ENCODE data around the gene LUZP2. TPM values are rescaled to one million over a fixed set of nuclear protein-coding genes. Genes with fewer than 3 reads are reported as not detected.
"Not testable (repeated sequence)": the region's sequence is repeated elsewhere in the genome, so short reads cannot be mapped to it uniquely, and the experiment has no call there.

Gene LUZP2
- polyA plus RNA-seq, 3 donors = 0.04 to 0.34 TPM; not detected in 1

GRCh38 chr11:24932110-24933000, 435.5 kb downstream of the LUZP2 start:
- no peak overlapping the region for H3K27ac ChIP-seq (ENCODE audit: low read depth, low read length)
- WGBS, 3 donors = 67 to 69% (median 68%) methylated on average over 9 of the region's 9 CpGs

DNA sequence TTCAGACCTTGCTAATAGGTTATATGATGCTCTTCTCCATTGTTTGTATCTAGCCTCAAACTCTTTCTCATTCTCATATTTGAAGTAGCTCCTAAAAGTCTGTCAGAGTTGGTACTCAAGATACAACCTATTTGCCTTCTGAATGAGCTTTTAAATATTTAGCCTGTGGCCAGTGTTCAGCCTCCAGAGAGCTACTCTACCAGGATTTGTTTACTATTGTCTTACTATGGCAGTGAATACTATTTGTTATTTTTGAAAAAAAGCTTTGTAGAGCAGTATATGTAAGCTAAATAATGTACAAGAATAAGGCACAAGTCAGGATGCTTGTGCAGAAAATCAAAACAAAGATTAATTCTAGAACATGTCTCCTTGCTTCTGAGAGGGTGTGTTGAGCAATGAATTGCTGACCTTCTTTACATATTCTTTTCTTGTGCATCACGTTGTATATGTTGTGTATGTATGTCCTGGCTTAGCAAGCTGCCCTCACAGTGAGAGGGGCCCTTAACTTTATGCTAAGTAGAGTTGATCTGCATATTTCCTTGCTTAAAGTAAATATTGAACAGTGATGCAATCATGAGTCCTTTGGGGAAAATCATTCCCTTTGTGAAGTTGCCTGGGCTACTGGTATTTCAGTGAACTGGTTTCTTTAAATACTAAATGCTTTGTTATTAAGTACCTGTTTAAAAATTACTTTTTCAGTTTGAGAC, 438.0 kb downstream of the LUZP2 start:
- WGBS, 3 donors = 67 to 73% (median 72%) methylated on average over 1 of the region's 1 CpG
- no peak overlapping the region for H3K27ac ChIP-seq (ENCODE audit: low read depth, low read length)

DNA sequence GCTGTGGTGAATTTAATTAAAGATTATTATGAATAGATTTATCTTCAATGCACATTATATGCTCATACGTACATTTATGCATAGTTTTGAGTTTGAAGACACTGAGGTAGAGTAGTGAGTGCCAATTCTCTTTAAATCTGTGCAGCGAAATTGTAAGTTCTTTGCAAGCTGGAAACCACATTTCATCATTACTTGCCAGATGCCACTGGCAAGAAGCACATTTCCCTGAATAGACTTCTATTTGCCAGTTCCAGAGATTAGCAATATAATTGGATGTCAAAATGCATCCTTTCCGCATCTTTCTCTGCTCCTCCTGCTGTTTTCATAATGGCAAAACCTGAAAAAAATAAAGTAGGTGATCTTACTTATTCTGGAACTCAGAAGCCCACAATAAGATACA, 448.0 kb downstream of the LUZP2 start:
- no peak overlapping the region for H3K27ac ChIP-seq (ENCODE audit: low read depth, low read length)
- 63 to 78% (median 76%) methylated on average over 3 of the region's 3 CpGs for WGBS, 3 donors

DNA sequence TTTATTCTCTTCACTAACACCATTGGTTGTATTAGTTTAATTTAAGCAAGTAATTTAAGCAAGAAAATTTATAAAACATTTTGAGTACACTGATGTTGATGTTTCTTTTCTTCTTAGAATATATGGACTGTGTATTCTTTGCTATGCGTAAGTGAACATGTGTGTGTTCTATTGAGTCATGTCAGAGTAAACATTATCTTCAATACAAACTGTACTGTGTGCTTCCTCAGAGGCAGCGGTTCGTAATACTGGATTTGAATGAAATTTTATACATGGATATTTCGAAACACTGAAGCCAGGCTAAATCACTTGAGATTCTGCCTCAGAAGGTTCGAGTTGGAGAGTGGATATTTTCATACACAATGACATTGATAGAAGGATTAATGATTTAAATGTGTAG, 452.6 kb downstream of the LUZP2 start:
- 74 to 80% (median 76%) methylated on average over 5 of the region's 5 CpGs for WGBS, 3 donors

DNA sequence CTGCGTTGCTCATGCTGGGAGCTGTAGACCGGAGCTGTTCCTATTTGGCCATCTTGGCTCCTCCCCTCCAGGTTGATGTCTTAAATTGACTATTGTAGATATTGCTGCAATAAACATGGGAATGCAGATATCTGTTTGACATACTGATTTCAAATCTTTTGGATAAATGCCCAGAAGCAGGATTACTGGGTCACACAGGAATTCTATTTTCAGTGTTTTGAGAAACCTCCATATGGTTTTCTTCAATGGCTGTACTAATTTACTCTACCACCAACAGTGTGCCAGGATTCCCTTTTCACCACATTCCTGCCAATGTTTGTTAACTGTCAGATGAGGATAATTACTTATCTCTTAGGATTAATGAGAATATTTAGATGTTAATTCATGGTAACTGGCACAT, 467.0 kb downstream of the LUZP2 start:
- 50 to 93% (median 92%) methylated on average over 1 to 2 of the region's 2 CpGs for WGBS, 3 donors
- H3K27ac ChIP-seq (ENCODE audit: low read depth, low read length) = no peak overlapping the region

More for the DNA sequence above, 452.6 kb downstream of the LUZP2 start:
- H3K27ac ChIP-seq (ENCODE audit: low read depth, low read length) = no peak overlapping the region

DNA sequence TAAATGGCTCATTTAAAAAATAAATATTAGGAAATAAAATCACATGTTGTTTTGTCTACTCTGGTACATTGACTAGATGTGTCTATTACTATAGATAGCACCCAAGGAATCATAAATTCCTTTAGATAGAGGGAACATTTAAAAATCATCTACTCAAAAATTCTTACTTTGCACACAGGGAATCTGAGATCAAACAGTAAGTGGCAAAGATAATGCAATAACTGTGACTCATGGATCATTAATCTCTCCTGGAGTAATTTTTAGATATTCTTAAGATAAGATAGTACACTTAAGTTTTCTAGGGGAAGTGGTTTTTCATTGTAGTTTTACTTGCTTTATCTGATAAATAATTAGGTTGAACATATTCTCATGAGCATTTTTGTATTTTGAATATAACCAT, 468.9 kb downstream of the LUZP2 start:
- H3K27ac ChIP-seq (ENCODE audit: low read depth, low read length) = no peak overlapping the region

GRCh38 chr11:24993903-24994302, 497.1 kb downstream of the LUZP2 start:
- H3K27ac ChIP-seq (ENCODE audit: low read depth, low read length) = not testable (repeated sequence)
- 72 to 90% (median 84%) methylated on average over 7 of the region's 7 CpGs for WGBS, 3 donors

DNA sequence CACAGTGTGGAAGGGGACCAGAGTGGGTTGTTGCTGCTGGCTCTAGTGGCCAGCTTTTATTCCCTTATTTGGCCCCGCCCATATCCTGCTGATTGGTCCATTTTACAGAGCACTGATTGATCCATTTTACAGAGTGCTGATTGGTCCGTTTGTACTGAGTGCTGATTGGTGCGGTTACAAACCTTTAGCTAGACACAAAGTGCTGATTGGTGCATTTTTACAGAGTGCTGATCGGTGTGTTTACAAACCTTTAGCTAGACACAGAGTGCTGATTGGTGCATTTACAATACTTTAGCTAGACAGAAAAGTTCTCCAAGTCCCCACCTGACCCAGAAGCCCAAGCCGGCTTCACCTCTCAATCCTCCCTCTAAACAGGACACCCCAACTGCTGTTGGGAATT, 503.1 kb downstream of the LUZP2 start:
- WGBS, 3 donors = 73 to 79% (median 74%) methylated on average over 5 of the region's 5 CpGs

GRCh38 chr11:25037431-25037830, 540.6 kb downstream of the LUZP2 start:
- no peak overlapping the region for H3K27ac ChIP-seq (ENCODE audit: low read depth, low read length)
- WGBS, 3 donors = 9 to 50% (median 21%) methylated on average over 1 of the region's 1 CpG

More for the DNA sequence above, 503.1 kb downstream of the LUZP2 start:
- H3K27ac ChIP-seq (ENCODE audit: low read depth, low read length) = not testable (repeated sequence)

DNA sequence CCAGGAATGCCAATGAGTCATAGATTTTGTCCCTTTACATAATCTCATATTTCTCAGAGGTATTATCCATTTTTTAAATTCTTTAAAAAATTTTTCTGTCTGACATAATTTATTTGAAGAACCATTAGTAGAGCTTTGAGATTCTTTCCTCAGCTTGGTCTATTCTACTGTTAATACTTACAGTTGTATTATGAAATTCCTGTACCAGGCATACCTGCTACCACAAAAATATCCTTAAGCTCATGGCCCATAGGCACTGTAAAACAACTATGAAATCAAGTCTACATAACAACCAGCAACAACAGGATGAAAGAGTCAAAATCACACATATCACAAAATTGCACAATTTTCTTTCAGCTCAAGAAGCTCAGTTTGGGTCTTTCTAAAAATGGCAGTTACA, 541.3 kb downstream of the LUZP2 start:
- no peak overlapping the region for H3K27ac ChIP-seq (ENCODE audit: low read depth, low read length)

GRCh38 chr11:25039165-25039564, 542.3 kb downstream of the LUZP2 start:
- WGBS, 3 donors = 97 to 98% (median 97%) methylated on average over 2 of the region's 2 CpGs
- H3K27ac ChIP-seq (ENCODE audit: low read depth, low read length) = no peak overlapping the region

GRCh38 chr11:25048632-25049031, 551.8 kb downstream of the LUZP2 start:
- WGBS, 3 donors = 81 to 85% (median 82%) methylated on average over 1 of the region's 1 CpG
- H3K27ac ChIP-seq (ENCODE audit: low read depth, low read length) = no peak overlapping the region

DNA sequence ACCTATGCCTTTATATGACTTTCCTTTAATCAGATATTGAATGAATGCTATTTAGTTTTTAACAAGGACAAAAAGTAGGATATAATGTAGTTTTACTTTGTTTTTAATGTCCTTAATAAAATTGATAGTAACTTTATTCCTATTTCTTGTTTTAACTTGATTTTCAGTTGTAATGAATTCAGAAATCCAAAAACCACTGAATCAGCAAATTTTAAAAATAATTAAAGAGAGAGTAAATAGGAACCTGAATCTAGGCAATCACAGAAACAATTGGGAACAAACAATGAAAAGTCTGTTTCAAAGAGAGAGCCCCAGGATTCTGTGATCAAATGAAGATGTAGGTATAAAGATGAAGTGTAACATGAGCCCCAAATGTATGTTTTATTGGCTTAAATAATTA, 556.0 kb downstream of the LUZP2 start:
- H3K27ac ChIP-seq (ENCODE audit: low read depth, low read length) = no peak overlapping the region

- H3K27ac ChIP-seq (ENCODE audit: low read depth, low read length) = no peak overlapping the region
Measured at GRCh38 chr11:25057861-25058260, 561.0 kb downstream of the LUZP2 start.

- no peak overlapping the region for H3K27ac ChIP-seq (ENCODE audit: low read depth, low read length)
- WGBS, 3 donors = 43 to 65% (median 43%) methylated on average over 1 of the region's 1 CpG
Measured at GRCh38 chr11:25065746-25066145, 568.9 kb downstream of the LUZP2 start.

GRCh38 chr11:25066706-25067105, 569.9 kb downstream of the LUZP2 start:
- no peak overlapping the region for H3K27ac ChIP-seq (ENCODE audit: low read depth, low read length)
- 31 to 53% (median 43%) methylated on average over 2 of the region's 2 CpGs for WGBS, 3 donors

DNA sequence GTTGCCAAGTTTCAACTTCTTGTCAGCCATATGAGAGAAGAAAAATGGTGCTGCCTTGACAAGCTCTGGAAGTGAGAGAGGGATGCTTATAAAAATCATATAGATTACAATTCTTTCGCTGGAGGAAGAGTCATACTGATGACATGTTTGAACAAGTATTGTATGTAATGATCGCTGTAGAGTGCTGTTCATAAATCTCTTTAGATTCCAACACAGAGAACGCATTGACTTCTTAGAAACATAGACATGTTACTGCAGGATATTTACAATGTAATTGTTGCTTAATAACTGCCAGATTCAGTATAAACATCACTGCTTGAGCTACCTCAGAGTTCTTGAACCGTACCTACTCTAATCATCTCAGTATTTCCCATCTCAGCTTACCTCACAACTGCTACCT, 571.6 kb downstream of the LUZP2 start:
- H3K27ac ChIP-seq (ENCODE audit: low read depth, low read length) = no peak overlapping the region
- 78 to 88% (median 81%) methylated on average over 4 of the region's 4 CpGs for WGBS, 3 donors

DNA sequence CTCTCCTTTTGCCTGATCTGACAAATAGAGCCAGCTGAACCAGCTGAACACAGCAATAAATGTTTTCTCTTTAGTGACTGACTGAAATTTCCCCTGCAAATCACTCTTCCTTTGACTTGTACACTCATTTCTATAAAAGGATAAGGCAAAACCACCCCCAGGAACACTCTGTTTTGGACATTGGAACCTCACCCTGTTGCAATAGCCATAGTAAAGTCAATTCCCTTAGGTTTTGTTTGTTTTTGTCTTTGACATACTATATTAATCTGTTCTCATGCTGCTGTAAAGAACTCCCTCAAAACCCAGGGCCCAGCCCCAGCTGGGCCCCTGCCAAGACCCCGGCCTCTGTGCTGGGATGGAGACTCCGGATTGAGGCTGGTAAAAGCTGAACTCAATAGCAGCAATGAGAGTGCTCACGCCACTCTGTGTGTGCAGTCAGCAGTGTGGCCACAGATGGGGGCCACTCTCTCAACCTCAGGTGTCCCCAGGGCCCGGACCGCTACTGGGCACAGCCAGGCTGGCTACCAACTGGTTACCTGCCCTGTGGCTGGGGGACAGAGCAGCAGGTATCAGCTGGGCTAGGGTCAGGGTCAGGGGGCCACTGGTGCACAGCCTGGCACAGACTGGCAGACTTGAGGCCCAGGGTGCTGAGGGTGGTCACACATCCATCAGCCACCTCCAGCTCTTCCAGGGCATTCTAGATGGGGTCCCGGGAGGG, 597.4 kb downstream of the LUZP2 start:
- no peak overlapping the region for H3K27ac ChIP-seq (ENCODE audit: low read depth, low read length)
- 83 to 89% (median 87%) methylated on average over 6 of the region's 6 CpGs for WGBS, 3 donors

- H3K27ac ChIP-seq (ENCODE audit: low read depth, low read length) = no peak overlapping the region
- 75 to 92% (median 87%) methylated on average over 3 of the region's 3 CpGs for WGBS, 3 donors
Measured at GRCh38 chr11:25119416-25119815, 622.6 kb downstream of the LUZP2 start.
